ENCODE results near the gene MITF.
A peak's percentile ranks its signal among the peaks of the same experiment; 100 is the strongest.

The MITF gene

GRCh38 chr3:69715204-69715603 lies 24.1 kb upstream of the MITF start:
- DNase-seq = no peak
- H3K4me3 Mint-ChIP-seq = no peak overlapping the region
- ATAC-seq (replicated peaks) = no peak
- H3K27me3 Mint-ChIP-seq = peaks cover 0 to 8% of the 10 kb centered on the region in 2 donors
- H3K9me3 Mint-ChIP-seq = no peaks in the 10 kb centered on the region
- H3K36me3 Mint-ChIP-seq (ENCODE audit: insufficient read depth) = no peaks in the 10 kb centered on the region
- H3K27ac Mint-ChIP-seq = no peak overlapping the region
- H3K4me1 Mint-ChIP-seq (ENCODE audit: low read depth in 2 of 2) = no peaks in the 10 kb centered on the region

- no peak for DNase-seq
- Mint-ChIP-seq H3K27ac (no peak overlapping the region), H3K36me3 (ENCODE audit: insufficient read depth) (no peaks in the 10 kb centered on the region), H3K9me3 (no peaks in the 10 kb centered on the region), H3K4me1 (ENCODE audit: low read depth in 2 of 2) (no peaks in the 10 kb centered on the region), H3K27me3 (peaks cover 0 to 8% of the 10 kb centered on the region in 2 donors), H3K4me3 (no peak overlapping the region)
- no peak for ATAC-seq (replicated peaks)
These were observed 23.1 kb upstream of the MITF start for GRCh38 chr3:69716119-69716518.

GRCh38 chr3:69718866-69719586 lies 20.2 kb upstream of the MITF start:
- Mint-ChIP-seq H3K9me3 (no peaks in the 10 kb centered on the region), H3K27me3 (peaks cover 0 to 8% of the 10 kb centered on the region in 2 donors), H3K4me3 (no peak overlapping the region), H3K27ac (no peak overlapping the region), H3K36me3 (ENCODE audit: insufficient read depth) (no peaks in the 10 kb centered on the region), H3K4me1 (ENCODE audit: low read depth in 2 of 2) (no peaks in the 10 kb centered on the region)
- no peak for ATAC-seq (replicated peaks)
- DNase-seq = no peak

GRCh38 chr3:69719587-69720122 lies 19.6 kb upstream of the MITF start:
- DNase-seq (no peak), ATAC-seq (replicated peaks) (no peak)
- H3K4me1 Mint-ChIP-seq (ENCODE audit: low read depth in 2 of 2) = no peaks in the 10 kb centered on the region
- no peak overlapping the region for H3K4me3 Mint-ChIP-seq
- H3K36me3 Mint-ChIP-seq (ENCODE audit: insufficient read depth) = no peaks in the 10 kb centered on the region
- peaks cover 0 to 8% of the 10 kb centered on the region in 2 donors for H3K27me3 Mint-ChIP-seq
- H3K9me3 Mint-ChIP-seq = no peaks in the 10 kb centered on the region
- H3K27ac Mint-ChIP-seq = no peak overlapping the region

GRCh38 chr3:69720824-69721223 lies 18.4 kb upstream of the MITF start:
- Mint-ChIP-seq H3K4me1 (ENCODE audit: low read depth in 2 of 2) (no peaks in the 10 kb centered on the region), H3K36me3 (ENCODE audit: insufficient read depth) (peaks cover 3% of the 10 kb centered on the region), H3K27ac (no peak overlapping the region), H3K4me3 (no peak overlapping the region), H3K9me3 (no peaks in the 10 kb centered on the region), H3K27me3 (peaks cover 0 to 8% of the 10 kb centered on the region in 2 donors)
- no peak for ATAC-seq (replicated peaks)
- no peak for DNase-seq

GRCh38 chr3:69723389-69723788 lies 15.9 kb upstream of the MITF start:
- H3K4me1 Mint-ChIP-seq (ENCODE audit: low read depth in 2 of 2) = no peaks in the 10 kb centered on the region
- H3K27ac Mint-ChIP-seq = no peak overlapping the region
- H3K36me3 Mint-ChIP-seq (ENCODE audit: insufficient read depth) = peaks cover 3% of the 10 kb centered on the region
- no peaks in the 10 kb centered on the region for H3K9me3 Mint-ChIP-seq
- H3K27me3 Mint-ChIP-seq = peaks cover 0 to 8% of the 10 kb centered on the region in 2 donors
- no peak for DNase-seq
- no peak for ATAC-seq (replicated peaks)
- no peak overlapping the region for H3K4me3 Mint-ChIP-seq

DNA sequence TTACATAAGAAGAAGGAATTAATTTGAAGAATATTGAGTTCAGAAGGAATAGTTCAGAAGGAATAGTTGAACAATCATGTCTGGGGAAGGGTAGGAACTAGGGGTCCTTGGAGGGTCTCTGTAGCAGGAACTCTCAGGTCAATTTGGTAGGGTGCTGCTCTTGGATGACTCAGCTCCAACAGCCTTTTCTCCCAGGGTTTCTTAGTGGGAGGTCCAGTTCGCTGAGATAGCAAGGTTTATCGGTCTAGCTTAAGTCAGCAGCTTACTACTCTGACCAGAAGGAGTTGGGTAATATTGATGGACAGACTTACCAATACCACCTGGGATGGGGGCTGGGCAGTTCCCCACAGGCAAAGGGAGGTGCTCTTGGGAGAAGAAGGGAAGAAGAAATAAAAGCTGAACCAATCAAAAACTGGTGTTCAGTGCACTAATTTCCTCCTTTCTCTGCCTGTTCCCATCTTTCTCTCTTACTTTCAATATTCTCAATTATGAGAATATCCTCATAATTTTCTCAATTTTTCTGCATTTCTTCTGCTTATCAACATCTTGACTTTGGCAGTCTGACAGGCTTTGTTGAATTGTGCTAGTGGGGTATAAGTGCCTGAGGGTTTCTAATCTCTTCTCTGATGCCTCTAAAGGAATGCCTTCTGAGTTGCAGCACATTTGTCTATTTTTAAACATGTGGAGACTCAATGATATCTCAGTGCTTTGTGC lies 14.4 kb upstream of the MITF start:
- no peaks in the 10 kb centered on the region for H3K27me3 Mint-ChIP-seq
- H3K27ac Mint-ChIP-seq = no peak overlapping the region
- peaks cover 3% of the 10 kb centered on the region for H3K36me3 Mint-ChIP-seq (ENCODE audit: insufficient read depth)
- ATAC-seq (replicated peaks) (no peak), DNase-seq (no peak)
- H3K4me1 Mint-ChIP-seq (ENCODE audit: low read depth in 2 of 2) = no peaks in the 10 kb centered on the region
- no peaks in the 10 kb centered on the region for H3K9me3 Mint-ChIP-seq
- no peak overlapping the region for H3K4me3 Mint-ChIP-seq

- H3K27me3 Mint-ChIP-seq = no peaks in the 10 kb centered on the region
- H3K4me1 Mint-ChIP-seq (ENCODE audit: low read depth in 2 of 2) = no peaks in the 10 kb centered on the region
- H3K4me3 Mint-ChIP-seq = no peak overlapping the region
- H3K27ac Mint-ChIP-seq = no peak overlapping the region
- peaks cover 3% of the 10 kb centered on the region for H3K36me3 Mint-ChIP-seq (ENCODE audit: insufficient read depth)
- ATAC-seq (replicated peaks) (no peak), DNase-seq (no peak)
- no peaks in the 10 kb centered on the region for H3K9me3 Mint-ChIP-seq
These were observed 13.2 kb upstream of the MITF start for GRCh38 chr3:69725994-69726571.

DNA sequence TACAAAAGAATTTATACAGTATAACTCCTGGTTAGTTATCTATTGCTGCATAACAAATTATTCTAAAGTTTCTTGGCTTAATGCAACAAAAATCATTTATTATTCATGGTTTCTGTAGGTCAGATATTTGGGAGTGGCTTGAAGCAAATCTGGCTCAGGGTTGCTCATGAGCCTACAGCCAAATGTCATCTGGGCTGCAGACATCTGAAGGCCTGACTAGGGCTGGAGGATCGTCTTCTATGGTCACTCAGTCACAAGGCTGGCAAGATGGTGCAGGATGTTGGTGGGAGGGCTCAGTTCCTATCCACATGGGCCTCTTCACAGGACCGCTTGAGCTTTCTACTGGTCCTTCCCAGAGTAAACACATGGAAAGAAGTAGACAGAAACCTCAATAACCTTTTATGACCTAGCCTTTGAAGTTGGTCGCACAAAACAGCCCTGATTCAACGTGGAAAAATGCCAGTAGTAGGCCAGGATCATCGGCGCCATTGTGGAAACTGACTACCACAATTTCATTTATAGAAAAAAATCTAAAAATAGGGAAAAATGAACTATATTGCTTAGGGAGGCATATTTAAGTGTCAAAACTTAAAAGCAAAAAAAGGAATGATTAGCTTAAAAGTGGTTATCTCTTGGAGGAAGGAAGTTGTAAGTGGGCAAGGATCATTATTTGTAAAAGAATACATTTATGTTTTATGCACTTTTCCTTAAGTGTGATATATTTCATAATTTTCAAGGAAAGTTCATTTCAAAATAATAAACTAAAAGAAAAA lies 9.9 kb upstream of the MITF start:
- DNase-seq (no peak), ATAC-seq (replicated peaks) (no peak)
- Mint-ChIP-seq H3K9me3 (no peaks in the 10 kb centered on the region), H3K27ac (no peak overlapping the region), H3K4me1 (ENCODE audit: low read depth in 2 of 2) (no peaks in the 10 kb centered on the region), H3K36me3 (ENCODE audit: insufficient read depth) (peaks cover 3% of the 10 kb centered on the region), H3K27me3 (no peaks in the 10 kb centered on the region), H3K4me3 (no peak overlapping the region)

GRCh38 chr3:69731080-69731479 lies 8.2 kb upstream of the MITF start:
- no peaks in the 10 kb centered on the region for H3K27me3 Mint-ChIP-seq
- H3K36me3 Mint-ChIP-seq (ENCODE audit: insufficient read depth) = no peaks in the 10 kb centered on the region
- no peaks in the 10 kb centered on the region for H3K9me3 Mint-ChIP-seq
- H3K4me1 Mint-ChIP-seq (ENCODE audit: low read depth in 2 of 2) = no peaks in the 10 kb centered on the region
- no peak overlapping the region for H3K4me3 Mint-ChIP-seq
- no peak overlapping the region for H3K27ac Mint-ChIP-seq
- ATAC-seq (replicated peaks) = no peak
- no peak for DNase-seq

GRCh38 chr3:69735893-69736292 lies 3.4 kb upstream of the MITF start:
- H3K27me3 Mint-ChIP-seq = peaks cover 17 to 38% of the 10 kb centered on the region in 2 donors
- H3K36me3 Mint-ChIP-seq (ENCODE audit: insufficient read depth) = no peaks in the 10 kb centered on the region
- DNase-seq (no peak), ATAC-seq (replicated peaks) (no peak)
- H3K4me1 Mint-ChIP-seq (ENCODE audit: low read depth in 2 of 2) = no peaks in the 10 kb centered on the region
- H3K4me3 Mint-ChIP-seq = no peak overlapping the region
- H3K9me3 Mint-ChIP-seq = peaks cover 0 to 2% of the 10 kb centered on the region in 2 donors
- H3K27ac Mint-ChIP-seq = no peak overlapping the region

DNA sequence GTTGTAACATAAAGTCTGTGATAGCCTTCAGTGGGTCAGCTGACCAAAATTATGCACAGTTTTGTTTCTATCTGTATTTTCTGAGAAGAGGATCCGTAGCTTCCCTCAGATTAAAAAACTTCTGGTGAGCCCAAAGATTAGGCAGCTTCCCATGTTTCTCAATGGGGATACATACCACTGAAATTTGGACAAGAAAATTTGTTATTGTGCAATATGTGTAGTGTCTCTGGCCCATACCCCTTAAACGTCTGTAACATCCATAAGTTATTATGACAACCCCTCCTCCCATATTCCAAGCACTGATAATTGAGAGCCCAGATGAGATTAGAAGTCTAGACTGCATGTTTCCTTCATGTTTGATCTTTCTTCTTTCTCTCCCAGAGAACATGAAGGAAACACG lies 1.9 kb upstream of the MITF start:
- Mint-ChIP-seq H3K27me3 (peaks cover 28 to 53% of the 10 kb centered on the region in 2 donors), H3K4me1 (ENCODE audit: low read depth in 2 of 2) (no peaks in the 10 kb centered on the region), H3K27ac (no peak overlapping the region), H3K9me3 (peaks cover 0 to 7% of the 10 kb centered on the region in 2 donors), H3K4me3 (no peak overlapping the region), H3K36me3 (ENCODE audit: insufficient read depth) (no peaks in the 10 kb centered on the region)
- DNase-seq = no peak
- ATAC-seq (replicated peaks) = no peak

GRCh38 chr3:69738315-69738714 lies 949 bp upstream of the MITF start:
- Mint-ChIP-seq H3K9me3 (peaks cover 0 to 7% of the 10 kb centered on the region in 2 donors), H3K36me3 (ENCODE audit: insufficient read depth) (no peaks in the 10 kb centered on the region), H3K27ac (no peak overlapping the region), H3K4me1 (ENCODE audit: low read depth in 2 of 2) (no peaks in the 10 kb centered on the region), H3K27me3 (peaks cover 29 to 57% of the 10 kb centered on the region in 2 donors), H3K4me3 (peak overlapping the region in 1 of 2 donors; percentile 33)
- no peak for DNase-seq
- no peak for ATAC-seq (replicated peaks)

All from effector memory CD8-positive, alpha-beta T cell (primary cell).